ENCODE measurements around the gene COL6A3.

Gene COL6A3

GRCh38 chr2:237413777-237414661 is at the start of gene COL6A3:
TSS of gene COL6A3 (minus strand) at chr2:237414164. CDS start at chr2:237396817, 17,347 bp downstream.
- DNase-seq = no peak

- no peak for DNase-seq
These were observed 45.8 kb upstream of the COL6A3 start for GRCh38 chr2:237459741-237460174.

GRCh38 chr2:237459226-237459625 is 45.3 kb upstream of the COL6A3 start:
- no peak for DNase-seq

- no peak for DNase-seq
These were observed 44.6 kb upstream of the COL6A3 start for GRCh38 chr2:237458519-237458918.

- no peak for DNase-seq
These were observed 43.5 kb upstream of the COL6A3 start for GRCh38 chr2:237457388-237457941.

GRCh38 chr2:237456200-237456843 is 42.4 kb upstream of the COL6A3 start:
- DNase-seq = peak; percentile 69

- no peak for DNase-seq
These were observed 41.8 kb upstream of the COL6A3 start for GRCh38 chr2:237455764-237456163.

- no peak for DNase-seq
These were observed 39.7 kb upstream of the COL6A3 start for GRCh38 chr2:237453671-237454070.

GRCh38 chr2:237452861-237453260 is 38.9 kb upstream of the COL6A3 start:
- DNase-seq = no peak

GRCh38 chr2:237451643-237452469 is 37.9 kb upstream of the COL6A3 start:
- DNase-seq = no peak

GRCh38 chr2:237450583-237450982 is 36.6 kb upstream of the COL6A3 start:
- DNase-seq = no peak

GRCh38 chr2:237450108-237450507 is 36.1 kb upstream of the COL6A3 start:
- DNase-seq = no peak

GRCh38 chr2:237449193-237449881 is 35.4 kb upstream of the COL6A3 start:
- no peak for DNase-seq

GRCh38 chr2:237448626-237449025 is 34.7 kb upstream of the COL6A3 start:
- DNase-seq = no peak

- no peak for DNase-seq
These were observed 34.2 kb upstream of the COL6A3 start for GRCh38 chr2:237448171-237448570.

GRCh38 chr2:237447496-237447895 is 33.5 kb upstream of the COL6A3 start:
- DNase-seq = no peak

- no peak for DNase-seq
These were observed 32.3 kb upstream of the COL6A3 start for GRCh38 chr2:237446338-237446665.

- DNase-seq = no peak
These were observed 31.8 kb upstream of the COL6A3 start for GRCh38 chr2:237445611-237446337.

- no peak for DNase-seq
These were observed 30.1 kb upstream of the COL6A3 start for GRCh38 chr2:237444071-237444470.

- no peak for DNase-seq
These were observed 27.8 kb upstream of the COL6A3 start for GRCh38 chr2:237441605-237442274.

GRCh38 chr2:237440819-237441281 is 26.9 kb upstream of the COL6A3 start:
- DNase-seq = no peak
